Regular cardiac myocyte (primary cell): ENCODE measurements around the gene CLDN17. TPM values are rescaled to one million over a fixed set of nuclear protein-coding genes. Genes with fewer than 3 reads are reported as not detected.

Experiments
- total RNA-seq: library from RNA; depleted of rRNA; stranded (reverse); fragments of >200 nt; gene quantifications from 2 replicates; pipeline ENCODE4 v1.2.3, GENCODE V29; 2014

The CLDN17 gene, protein sequence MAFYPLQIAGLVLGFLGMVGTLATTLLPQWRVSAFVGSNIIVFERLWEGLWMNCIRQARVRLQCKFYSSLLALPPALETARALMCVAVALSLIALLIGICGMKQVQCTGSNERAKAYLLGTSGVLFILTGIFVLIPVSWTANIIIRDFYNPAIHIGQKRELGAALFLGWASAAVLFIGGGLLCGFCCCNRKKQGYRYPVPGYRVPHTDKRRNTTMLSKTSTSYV
- total RNA-seq, result not detected in 2 replicates

DNA sequence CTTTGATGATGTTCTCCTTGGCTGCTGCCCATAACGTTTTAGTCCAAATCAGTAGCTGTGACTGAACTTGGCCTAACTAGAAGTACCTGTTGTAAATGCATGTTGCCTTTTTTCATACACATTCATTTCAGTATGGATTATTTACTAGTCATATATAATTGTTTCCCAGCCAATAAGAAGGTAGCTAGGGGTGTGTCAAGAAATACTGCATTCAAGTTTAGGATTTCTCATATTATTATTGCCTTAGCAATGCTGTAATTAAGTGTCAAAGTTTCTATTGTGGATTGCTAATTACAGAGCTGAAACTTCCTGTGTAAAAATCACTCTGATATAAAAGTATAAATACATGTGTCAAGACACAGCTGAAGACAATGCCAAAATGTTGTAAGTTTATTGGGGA, at the start of gene CLDN17:
CLDN17 (minus strand) TSS at position 101 of the 400 bp plus-strand sequence. CDS start 188 bp downstream, outside the sequence.

DNA sequence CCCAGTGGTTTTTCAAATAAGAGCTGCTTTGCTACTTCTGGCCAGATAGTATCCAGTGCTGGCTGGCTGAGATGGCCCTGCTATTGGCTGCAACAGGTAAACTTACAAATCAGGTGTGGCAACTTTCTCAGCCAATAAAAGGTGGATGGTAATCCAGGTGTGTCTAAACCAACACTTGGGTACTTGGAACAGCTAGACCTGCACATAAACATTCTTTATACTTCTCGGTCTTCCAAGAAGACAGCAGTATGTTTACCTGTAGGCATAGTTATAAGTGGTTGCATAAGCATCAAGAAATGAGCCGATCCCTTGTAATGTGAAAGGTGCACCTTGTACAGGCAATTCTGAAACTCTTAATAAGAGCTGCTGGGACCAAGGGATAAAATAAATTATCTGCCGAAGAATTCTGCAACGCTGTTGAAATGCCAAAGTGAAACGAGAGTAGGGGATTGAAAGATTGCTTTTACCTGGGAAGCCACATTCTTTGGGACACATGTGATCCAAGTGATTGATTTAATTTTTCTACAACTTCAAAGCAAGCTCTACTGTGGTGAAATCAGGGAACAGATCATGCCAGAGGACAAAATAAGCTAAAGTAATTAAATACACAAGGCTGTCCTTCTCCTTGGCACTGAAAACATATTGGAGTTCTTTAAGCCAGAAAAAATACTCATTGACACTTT, 49.6 kb upstream of the CLDN17 start, which contains the start of gene CLDN8:
CLDN8 (minus strand) TSS at position 57 of the 683 bp plus-strand sequence. CDS start 172 bp downstream, outside the sequence.

Other genes starting within 250 kb of the CLDN17 start
- under 0.01 TPM in 1 of 2 replicates, not detected in the other for gene GRIK1, start 226.8 kb downstream of the CLDN17 start, total RNA-seq
- not detected in 2 replicates for gene CLDN8, start 49.3 kb upstream of the CLDN17 start, total RNA-seq
- gene KRTAP24-1, start 116.1 kb upstream of the CLDN17 start, total RNA-seq, result not detected in 2 replicates
- gene KRTAP25-1, start 122.7 kb upstream of the CLDN17 start, total RNA-seq, result not detected in 2 replicates
- not detected in 2 replicates for gene KRTAP26-1, start 153.5 kb upstream of the CLDN17 start, total RNA-seq
- gene KRTAP27-1, start 170.9 kb upstream of the CLDN17 start, total RNA-seq, result not detected in 2 replicates
- gene KRTAP23-1, start 181.8 kb upstream of the CLDN17 start, total RNA-seq, result not detected in 2 replicates
- gene KRTAP13-2, start 205.5 kb upstream of the CLDN17 start, total RNA-seq, result not detected in 2 replicates
- not detected in 2 replicates for gene KRTAP13-1, start 229.2 kb upstream of the CLDN17 start, total RNA-seq